Spleen (tissue), 11 donors: ENCODE results near the gene EPHB2. TPM values are rescaled to one million over a fixed set of nuclear protein-coding genes. Genes with fewer than 3 reads are reported as not detected.

Experiments
- DNase-seq: peaks from one replicate; pipeline ENCODE4 v3.0.0-alpha.2; 2020
- H3K27ac ChIP-seq, 8 donors: fragments of 200-600 bp; sonication (generic) in 7 of 8; 1 replicate in 4 of 8; 2 replicates in 4 of 8; pipeline versions ENCODE4 v1.5.0 to v1.8.0; 2016 to 2021; ENCODE audit warnings: inconsistent platforms in 4 of 8, mild to moderate bottlenecking in 4 of 8, moderate library complexity in 1 of 8
- H3K27me3 ChIP-seq, 7 donors: fragments of 200-600 bp; sonication (generic) in 6 of 7; replicated peaks in 1 of 7; 1 replicate in 4 of 7; 2 replicates in 3 of 7; pipeline versions ENCODE4 v1.5.0 to v1.8.0; 2016 to 2021; ENCODE audit warnings: inconsistent platforms in 3 of 7, mild to moderate bottlenecking in 1 of 7
- H3K36me3 ChIP-seq, 6 donors: fragments of 200-600 bp; sonication (generic) in 5 of 6; 1 replicate in 4 of 6; 2 replicates in 2 of 6; pipeline versions ENCODE4 v1.5.0 to v1.8.0; 2016 to 2021; ENCODE audit warnings: inconsistent platforms in 2 of 6
- H3K4me1 ChIP-seq, 6 donors: fragments of 200-600 bp; sonication (generic) in 5 of 6; 1 replicate in 3 of 6; 2 replicates in 3 of 6; pipeline versions ENCODE4 v1.5.0 to v1.8.0; 2016 to 2021; ENCODE audit warnings: inconsistent platforms in 3 of 6
- H3K4me3 ChIP-seq, 8 donors: fragments of 200-600 bp; sonication (generic) in 7 of 8; 1 replicate in 4 of 8; 2 replicates in 4 of 8; pipeline versions ENCODE4 v1.5.0 to v1.8.0; 2016 to 2021; ENCODE audit warnings: inconsistent platforms in 4 of 8, mild to moderate bottlenecking in 4 of 8, moderate library complexity in 2 of 8
- H3K9me3 ChIP-seq, 8 donors: fragments of 200-600 bp; sonication (generic) in 7 of 8; 1 replicate in 4 of 8; 2 replicates in 4 of 8; pipeline versions ENCODE4 v1.5.0 to v1.8.0; 2016 to 2021; ENCODE audit warnings: inconsistent platforms in 4 of 8
- CTCF ChIP-seq, 11 experiments: fragments of 200-600 bp in 7 of 11; fragments of 450-650 bp in 4 of 11; sonication (generic) in 4 of 11; IDR thresholded peaks in 8 of 11; conservative IDR thresholded peaks in 3 of 11; 1 replicate in 7 of 11; 2 replicates in 4 of 11; pipeline versions ENCODE4 v1.4.0 to v1.8.0; 2016 to 2021; ENCODE audit warnings: antibody characterized with exemption in 11 of 11, inconsistent platforms in 4 of 11, mild to moderate bottlenecking in 1 of 11
- POLR2A ChIP-seq, 3 donors: fragments of 450-650 bp; IDR thresholded peaks; one replicate each; pipeline ENCODE4 v1.5.1; 2017; ENCODE audit warnings: antibody characterized with exemption in 3 of 3, mild to moderate bottlenecking in 1 of 3
- POLR2AphosphoS5 ChIP-seq, 3 donors: sonication (generic); formaldehyde crosslinking; IDR thresholded peaks; one replicate each; pipeline ENCODE4 v1.5.1; 2017; ENCODE audit warnings: antibody characterized with exemption in 3 of 3
- WGBS, 5 donors: extraction: QIAGEN DNeasy Blood & Tissue Kit in 3 of 5; methylation state at CpG; one replicate each; pipeline versions ENCODE4 v1.1.5 to v1.1.7; 2013 to 2018; 5-methylcytosine and 5-hydroxymethylcytosine counted together
- intact Hi-C: fragments of 100-400 bp; cut with DNase I; formaldehyde crosslinking; loops from one replicate; pipeline ENCODE4 v1.15.0; 2023; ENCODE audit warnings: low total_unique reads
- polyA plus RNA-seq, 3 donors: library from polyadenylated mRNA; stranded (reverse); fragments of 200-250 nt; gene quantifications; one replicate each; pipeline ENCODE4 v1.2.1, GENCODE V29; 2013
- total RNA-seq, 7 donors: library from RNA; depleted of rRNA in 3 of 7; stranded (reverse); fragments of >200 nt in 3 of 7; fragmentation: NEBNext Ultra II Directional in 4 of 7; extraction: Animal tissue kit (Norgen Biotek cat#: 25700) in 4 of 7; gene quantifications; one replicate each; pipeline versions ENCODE4 v1.1.0 to v1.2.1, GENCODE V29; 2016 to 2021
- donor health status: healthy with polysubstance abuse.
- donor health status: DM: no; HTN: no; CAD: no; lungs with moderate emphysema.
- donor health status: DM: no; HTN: no; CAD: no.
- donor health status: Bipolar disorder and iron deficiency.
- donor health status: healthy.
- donor health status: DM: no; HTN: no; CAD: no.
- donor health status: DM: yes; HTN: yes; CAD: no.

Gene EPHB2
- total and polyA plus RNA-seq, 10 donors: 0.67 to 9.3 (median 6.3) TPM

- Histone ChIP-seq H3K9me3 (no peaks in the 10 kb centered on the region), H3K4me3 (no peak overlapping the region), H3K4me1 (peaks cover 0 to 14% (median 3%) of the 10 kb centered on the region in 6 donors), H3K27ac (no peak overlapping the region), H3K36me3 (no peaks in the 10 kb centered on the region), H3K27me3 (peaks cover 0 to 35% (median 0%) of the 10 kb centered on the region in 7 donors)
- TF ChIP-seq POLR2AphosphoS5 (IDR thresholded peaks at IDR 0.05) (no peak), POLR2A (IDR thresholded peaks at IDR 0.05) (no peak), CTCF (IDR thresholded peaks at IDR 0.05 in 8 of 11, conservative IDR thresholded peaks at IDR 0.05 in 3 of 11) (no peak)
- no peak for DNase-seq
- WGBS, 5 donors: 24 to 32% (median 27%) methylated on average over 12 of the region's 12 CpGs
- intact Hi-C loops: no loop called here
These were observed 135.8 kb downstream of the EPHB2 start for GRCh38 chr1:22846458-22846857.

- intact Hi-C loops: no loop called here
- Histone ChIP-seq H3K4me1 (peaks cover 0 to 15% (median 3%) of the 10 kb centered on the region in 6 donors), H3K27me3 (peaks cover 0 to 36% (median 0%) of the 10 kb centered on the region in 7 donors), H3K4me3 (no peak overlapping the region), H3K9me3 (no peaks in the 10 kb centered on the region), H3K27ac (no peak overlapping the region), H3K36me3 (no peaks in the 10 kb centered on the region)
- 38 to 60% (median 50%) methylated on average over 2 of the region's 2 CpGs for WGBS, 5 donors
- no peak for DNase-seq
- TF ChIP-seq POLR2AphosphoS5 (IDR thresholded peaks at IDR 0.05): no peak
- no peak for TF ChIP-seq POLR2A (IDR thresholded peaks at IDR 0.05)
- TF ChIP-seq CTCF (IDR thresholded peaks at IDR 0.05 in 8 of 11, conservative IDR thresholded peaks at IDR 0.05 in 3 of 11): no peak
These were observed 136.6 kb downstream of the EPHB2 start for GRCh38 chr1:22847249-22847648.

GRCh38 chr1:22847709-22848108, 137.1 kb downstream of the EPHB2 start:
- H3K27ac ChIP-seq: no peak overlapping the region
- intact Hi-C loops: no loop called here
- H3K4me1 ChIP-seq: peaks cover 0 to 15% (median 3%) of the 10 kb centered on the region in 6 donors
- H3K36me3 ChIP-seq: no peaks in the 10 kb centered on the region
- WGBS, 5 donors: 76 to 87% (median 77%) methylated on average over 2 of the region's 2 CpGs
- H3K27me3 ChIP-seq: peaks cover 0 to 40% (median 0%) of the 10 kb centered on the region in 7 donors
- no peak for TF ChIP-seq POLR2AphosphoS5 (IDR thresholded peaks at IDR 0.05)
- no peak for TF ChIP-seq POLR2A (IDR thresholded peaks at IDR 0.05)
- no peak for TF ChIP-seq CTCF (IDR thresholded peaks at IDR 0.05 in 8 of 11, conservative IDR thresholded peaks at IDR 0.05 in 3 of 11)
- no peak for DNase-seq
- H3K9me3 ChIP-seq: no peaks in the 10 kb centered on the region
- H3K4me3 ChIP-seq: no peak overlapping the region

- no peak for DNase-seq
- Histone ChIP-seq H3K4me3 (no peak overlapping the region), H3K9me3 (no peaks in the 10 kb centered on the region), H3K27me3 (peaks cover 0 to 40% (median 0%) of the 10 kb centered on the region in 7 donors), H3K36me3 (no peaks in the 10 kb centered on the region), H3K4me1 (peaks cover 0 to 15% (median 3%) of the 10 kb centered on the region in 6 donors), H3K27ac (no peak overlapping the region)
- 24 to 55% (median 40%) methylated on average over 2 of the region's 2 CpGs for WGBS, 5 donors
- TF ChIP-seq POLR2AphosphoS5 (IDR thresholded peaks at IDR 0.05) (no peak), POLR2A (IDR thresholded peaks at IDR 0.05) (no peak), CTCF (IDR thresholded peaks at IDR 0.05 in 8 of 11, conservative IDR thresholded peaks at IDR 0.05 in 3 of 11) (no peak)
- intact Hi-C loops: no loop called here
These were observed 137.8 kb downstream of the EPHB2 start for GRCh38 chr1:22848405-22848804.
